BLaER1 treated with 17β-estradiol and CSF1 and Interleukin-3, amounts not matched to agents 10 nM and 100 nM (cell line): ENCODE measurements around the gene MAP2.
A peak's percentile ranks its signal among the peaks of the same experiment; 100 is the strongest.
"Not testable (repeated sequence)": the region's sequence is repeated elsewhere in the genome, so short reads cannot be mapped to it uniquely, and the experiment has no call there.

Experiments
- H3K27ac ChIP-seq, 11 experiments: shearing (Covaris generic); formaldehyde crosslinking; 2 replicates each; pipeline ENCODE4 v1.8.1; 2022
- H3K27me3 ChIP-seq, 11 experiments: shearing (Covaris generic); formaldehyde crosslinking; 2 replicates each; pipeline ENCODE4 v1.8.1; 2022
- H3K36me3 ChIP-seq, 11 experiments: shearing (Covaris generic); formaldehyde crosslinking; 2 replicates each; pipeline ENCODE4 v1.8.1; 2022
- H3K4me1 ChIP-seq, 10 experiments: shearing (Covaris generic); formaldehyde crosslinking; 2 replicates each; pipeline ENCODE4 v1.8.1; 2022
- H3K4me2 ChIP-seq, 11 experiments: shearing (Covaris generic); formaldehyde crosslinking; 2 replicates each; pipeline ENCODE4 v1.8.1; 2022
- H3K4me3 ChIP-seq, 10 experiments: shearing (Covaris generic); formaldehyde crosslinking; 2 replicates each; pipeline ENCODE4 v1.8.1; 2022
- H3K9ac ChIP-seq, 11 experiments: shearing (Covaris generic); formaldehyde crosslinking; 2 replicates each; pipeline ENCODE4 v1.8.1; 2022
- H3K9me3 ChIP-seq, 11 experiments: shearing (Covaris generic); formaldehyde crosslinking; replicated peaks in 1 of 11; 2 replicates each; pipeline ENCODE4 v1.8.1; 2022
- H4K20me1 ChIP-seq, 11 experiments: shearing (Covaris generic); formaldehyde crosslinking; 2 replicates each; pipeline ENCODE4 v1.8.1; 2022
- Cebpa-rat ChIP-seq, 11 experiments: shearing (Covaris generic); IDR thresholded peaks; 2 replicates each; pipeline ENCODE4 v1.8.1; 2022

MAP2 gene

DNA sequence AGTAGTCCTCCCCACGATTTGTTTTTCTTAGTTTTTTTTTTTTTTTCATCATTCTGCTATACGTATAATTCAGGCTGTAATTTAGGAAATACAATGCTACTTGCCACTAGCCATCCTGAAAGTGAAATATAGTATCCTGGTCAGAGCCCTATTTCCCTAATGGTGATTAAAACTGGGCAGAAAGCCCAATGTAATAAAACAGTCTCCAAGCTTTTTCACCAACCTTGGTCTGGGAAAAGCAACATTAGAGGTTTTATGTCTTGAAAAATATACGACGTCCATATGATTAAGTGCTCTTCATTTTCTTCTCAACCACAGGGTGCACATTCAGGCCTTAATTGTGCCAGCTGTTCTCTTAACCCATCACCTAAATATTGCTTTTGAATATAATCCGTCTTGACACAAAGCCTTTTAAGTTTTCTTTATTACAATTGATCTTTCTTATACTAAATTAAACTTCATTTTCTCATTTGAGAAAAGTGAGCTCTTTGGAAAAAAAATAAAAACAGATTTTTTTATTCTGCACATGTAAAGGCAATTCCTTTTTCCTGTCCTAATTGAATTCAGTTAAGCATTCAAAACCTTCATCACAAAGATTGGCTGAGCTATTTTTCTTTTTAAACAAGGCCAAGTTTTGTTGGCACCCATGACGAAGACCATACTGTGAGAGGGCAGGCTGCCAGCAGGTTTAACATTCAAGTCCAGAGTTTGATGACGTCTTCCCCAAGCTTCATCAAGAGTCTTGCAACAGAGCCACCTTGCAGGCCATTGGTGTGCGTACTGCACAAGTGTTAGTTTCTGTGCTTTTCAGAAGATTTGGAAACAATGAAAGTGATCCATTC is 52.7 kb downstream of the MAP2 start:
- no peak overlapping the region for H3K4me3 ChIP-seq
- H3K4me1 ChIP-seq: peaks cover 19 to 31% (median 24%) of the 10 kb centered on the region in 10 experiments
- H3K9ac ChIP-seq: no peak overlapping the region
- H3K27ac ChIP-seq: no peak overlapping the region
- no peak for TF ChIP-seq Cebpa-rat (IDR thresholded peaks at IDR 0.05)
- H3K27me3 ChIP-seq: no peaks in the 10 kb centered on the region
- H3K36me3 ChIP-seq: no peaks in the 10 kb centered on the region
- no peaks in the 10 kb centered on the region for H3K9me3 ChIP-seq
- no peak overlapping the region for H3K4me2 ChIP-seq
- no peaks in the 10 kb centered on the region for H4K20me1 ChIP-seq

DNA sequence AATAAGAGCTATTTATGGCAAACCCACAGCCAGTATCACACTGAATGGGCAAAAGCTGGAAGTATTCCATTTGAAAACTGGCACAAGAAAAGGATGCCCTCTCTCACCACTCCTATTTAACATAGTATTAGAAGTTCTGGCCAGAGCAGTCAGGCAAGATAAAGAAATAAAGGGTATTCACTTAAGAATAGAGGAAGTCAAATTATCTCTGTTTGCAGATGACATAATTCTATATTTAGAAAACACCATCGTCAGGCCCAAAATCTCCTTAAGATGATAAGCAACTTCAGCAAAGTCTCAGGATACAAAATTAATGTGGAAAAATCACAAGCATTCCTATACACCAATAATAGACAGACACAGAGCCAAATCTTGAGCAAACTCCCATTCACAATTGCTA is 68.4 kb downstream of the MAP2 start:
- Histone ChIP-seq H3K4me2 (peak overlapping the region in 2 of 11 experiments; percentile 27 to 38; a peak in 4 of 22 replicates), H3K4me1 (peaks cover 0 to 28% (median 0%) of the 10 kb centered on the region in 10 experiments; a peak in 8 of 20 replicates), H3K9me3 (peaks cover 22 to 46% (median 32%) of the 10 kb centered on the region in 11 experiments; a peak in 21 of 22 replicates)
- H3K4me3 ChIP-seq, H3K9ac ChIP-seq, H3K36me3 ChIP-seq, H4K20me1 ChIP-seq, H3K27me3 ChIP-seq, H3K27ac ChIP-seq: not testable (repeated sequence)

DNA sequence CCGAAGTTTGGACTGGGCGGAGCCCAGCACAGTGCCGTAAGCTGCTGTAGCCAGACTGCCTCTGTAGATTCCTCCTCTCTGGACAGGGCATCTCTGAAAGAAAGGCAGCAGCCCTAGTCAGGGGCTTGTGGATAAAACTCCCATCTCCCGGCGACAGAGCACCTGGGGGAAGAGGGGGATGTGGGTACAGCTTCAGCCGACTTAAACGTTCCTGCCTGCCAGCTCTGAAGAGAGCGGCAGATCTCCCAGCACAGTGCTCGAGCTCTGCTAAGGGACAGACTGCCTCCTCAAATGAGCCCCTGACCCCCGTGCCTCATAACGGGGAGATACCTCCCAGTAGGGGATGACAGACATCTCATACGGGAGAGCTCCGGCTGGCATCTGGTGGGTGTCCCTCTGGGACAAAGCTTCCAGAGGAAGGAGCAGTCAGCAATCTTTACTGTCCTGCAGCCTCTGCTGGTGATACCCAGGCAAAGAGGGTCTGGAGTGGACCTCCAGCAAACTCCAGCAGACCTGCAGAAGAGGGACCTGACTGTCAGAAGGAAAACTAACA is 71.3 kb downstream of the MAP2 start:
- H3K4me2 ChIP-seq, H3K27me3 ChIP-seq, H3K36me3 ChIP-seq, H3K9ac ChIP-seq, H4K20me1 ChIP-seq, H3K4me3 ChIP-seq: not testable (repeated sequence)
- H3K27ac ChIP-seq: 0 out of 22 replicates have a peak overlapping the region, but pooled peaks of 2 of the 11 experiments have one; percentile 21 to 30
- H3K4me1 ChIP-seq: peaks cover 0 to 34% (median 0%) of the 10 kb centered on the region in 10 experiments; a peak in 8 of 20 replicates
- peaks cover 12 to 42% (median 21%) of the 10 kb centered on the region in 11 experiments; a peak in 21 of 22 replicates for H3K9me3 ChIP-seq

DNA sequence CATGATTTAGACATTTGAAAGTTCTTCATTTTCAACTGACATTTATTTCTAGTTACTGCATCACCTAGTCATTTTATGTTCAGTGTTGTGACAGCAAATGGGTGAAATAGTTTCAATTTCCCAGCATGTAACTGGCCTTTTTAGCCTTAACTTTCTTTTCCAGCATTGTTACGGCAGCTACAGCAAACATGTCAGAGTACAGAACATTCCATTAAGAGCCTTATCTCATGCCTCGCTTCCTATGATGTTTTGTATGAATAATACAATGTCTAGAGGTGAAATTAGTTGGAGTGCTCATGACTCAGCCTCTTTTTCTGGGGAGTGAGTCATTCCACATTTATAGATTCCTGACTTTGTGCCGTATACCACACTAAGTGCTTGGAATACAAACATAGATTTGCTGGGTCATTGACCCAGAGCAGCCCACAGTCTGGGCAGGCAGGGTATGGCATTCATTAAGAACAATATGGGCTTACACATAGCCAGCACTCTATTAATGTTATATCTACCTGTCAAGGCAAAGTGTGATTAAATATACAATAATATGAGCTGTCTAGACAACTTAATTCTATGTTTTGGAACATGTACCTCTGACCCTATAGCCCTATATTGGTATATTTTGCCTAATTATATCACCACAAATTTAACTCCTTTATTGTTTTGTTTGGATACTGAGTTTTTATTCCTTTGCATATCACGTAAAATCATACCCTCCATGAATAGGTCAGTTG is 72.2 kb downstream of the MAP2 start:
- Histone ChIP-seq H3K9ac (no peak overlapping the region), H3K36me3 (peaks cover 0 to 5% (median 0%) of the 10 kb centered on the region in 11 experiments; a peak in 1 of 22 replicates), H4K20me1 (no peaks in the 10 kb centered on the region), H3K4me3 (no peak overlapping the region), H3K4me2 (peak overlapping the region in 4 of 11 experiments; percentile 21 to 59 (median 54); a peak in 7 of 22 replicates), H3K9me3 (peaks cover 5 to 33% (median 14%) of the 10 kb centered on the region in 11 experiments; a peak in 19 of 22 replicates), H3K27me3 (no peaks in the 10 kb centered on the region), H3K4me1 (peaks cover 0 to 34% (median 0%) of the 10 kb centered on the region in 10 experiments; a peak in 8 of 20 replicates), H3K27ac (peak overlapping the region in 2 of 11 experiments; percentile 21 to 30; a peak in 3 of 22 replicates)
- TF ChIP-seq Cebpa-rat (IDR thresholded peaks at IDR 0.05): no peak

DNA sequence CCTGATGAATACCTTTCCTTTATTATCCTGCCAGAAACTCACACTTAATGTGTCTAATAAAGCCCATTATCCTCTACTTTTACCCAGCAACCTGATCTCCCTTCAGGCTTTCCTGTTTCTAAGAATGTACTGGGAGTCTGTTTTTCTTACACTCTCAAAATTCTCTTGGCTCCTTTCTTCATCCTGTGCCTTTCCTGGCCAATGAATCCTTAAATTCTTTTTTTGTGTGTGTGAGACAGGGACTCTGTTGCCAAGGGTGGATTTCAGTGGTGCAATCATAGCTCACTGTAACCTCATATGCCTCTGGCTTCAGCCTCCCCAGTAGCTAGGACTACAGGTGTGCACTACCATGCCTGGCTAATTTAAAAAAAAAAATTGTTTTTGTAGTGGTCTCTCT is 72.7 kb downstream of the MAP2 start:
- Histone ChIP-seq H3K9ac (no peak overlapping the region), H3K4me1 (peaks cover 0 to 34% (median 0%) of the 10 kb centered on the region in 10 experiments; a peak in 8 of 20 replicates), H3K4me2 (peak overlapping the region in 4 of 11 experiments; percentile 21 to 59 (median 54); a peak in 6 of 22 replicates), H3K27me3 (no peaks in the 10 kb centered on the region), H3K36me3 (peaks cover 0 to 5% (median 0%) of the 10 kb centered on the region in 11 experiments; a peak in 1 of 22 replicates), H4K20me1 (no peaks in the 10 kb centered on the region), H3K4me3 (no peak overlapping the region), H3K27ac (peak overlapping the region in 1 of 11 experiments; percentile 30; a peak in 2 of 22 replicates), H3K9me3 (peaks cover 4 to 32% (median 14%) of the 10 kb centered on the region in 11 experiments; a peak in 17 of 22 replicates)
- TF ChIP-seq Cebpa-rat (IDR thresholded peaks at IDR 0.05): no peak

DNA sequence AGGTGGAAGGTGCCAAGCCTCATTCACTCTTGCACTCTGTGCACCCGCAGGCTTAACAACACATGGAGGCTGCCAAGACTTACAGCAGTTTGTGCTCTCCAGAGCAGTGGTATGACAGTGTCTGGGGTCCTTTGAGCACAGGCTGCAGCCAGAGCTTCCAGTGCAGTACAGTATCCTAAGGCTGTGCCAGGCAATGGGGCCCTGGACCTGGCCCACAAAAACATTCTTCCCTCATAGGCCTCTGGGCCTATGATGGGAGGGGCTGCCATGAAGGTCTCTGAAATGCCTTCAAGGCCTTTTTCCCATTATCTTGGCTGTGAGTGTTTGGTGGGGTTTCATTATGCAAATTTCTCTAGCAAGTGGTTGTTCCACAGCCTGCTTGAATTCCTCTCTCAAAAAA is 74.8 kb downstream of the MAP2 start:
- Histone ChIP-seq H3K36me3 (peaks cover 0 to 5% (median 0%) of the 10 kb centered on the region in 11 experiments; a peak in 1 of 22 replicates), H3K27me3 (no peaks in the 10 kb centered on the region), H3K27ac (no peak overlapping the region), H3K9ac (no peak overlapping the region), H4K20me1 (no peaks in the 10 kb centered on the region), H3K4me2 (no peak overlapping the region), H3K4me3 (no peak overlapping the region), H3K9me3 (peaks cover 4 to 32% (median 12%) of the 10 kb centered on the region in 11 experiments; a peak in 17 of 22 replicates), H3K4me1 (peaks cover 0 to 24% (median 0%) of the 10 kb centered on the region in 10 experiments; a peak in 8 of 20 replicates)
- TF ChIP-seq Cebpa-rat (IDR thresholded peaks at IDR 0.05): no peak

DNA sequence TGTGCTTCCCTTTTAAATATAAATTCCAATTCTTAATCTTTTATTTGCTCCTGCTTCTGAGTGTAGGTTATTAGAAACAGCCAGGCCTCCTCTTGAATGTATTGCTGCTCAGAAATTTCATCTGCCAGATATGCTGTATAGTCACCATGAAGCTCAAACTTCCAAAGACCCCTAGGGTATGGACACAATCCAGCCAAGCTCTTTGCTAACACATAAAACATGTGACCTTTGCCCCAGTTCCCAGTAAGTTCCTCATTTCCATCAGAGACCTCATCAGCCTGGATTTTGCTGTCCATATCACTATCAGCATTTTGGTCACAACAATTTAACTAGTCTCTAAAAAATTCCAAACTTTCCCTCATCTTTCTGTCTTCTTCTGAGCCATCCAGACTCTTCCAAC is 75.2 kb downstream of the MAP2 start:
- peak overlapping the region in 2 of 11 experiments; percentile 13 to 19; a peak in 1 of 22 replicates for H3K4me2 ChIP-seq
- no peak for TF ChIP-seq Cebpa-rat (IDR thresholded peaks at IDR 0.05)
- peaks cover under 1 to 27% (median 11%) of the 10 kb centered on the region in 11 experiments; a peak in 17 of 22 replicates for H3K9me3 ChIP-seq
- no peaks in the 10 kb centered on the region for H3K27me3 ChIP-seq
- peaks cover 0 to 24% (median 0%) of the 10 kb centered on the region in 10 experiments; a peak in 8 of 20 replicates for H3K4me1 ChIP-seq
- peaks cover 0 to 5% (median 0%) of the 10 kb centered on the region in 11 experiments; a peak in 1 of 22 replicates for H3K36me3 ChIP-seq
- H4K20me1 ChIP-seq: no peaks in the 10 kb centered on the region
- no peak overlapping the region for H3K4me3 ChIP-seq
- no peak overlapping the region for H3K9ac ChIP-seq
- no peak overlapping the region for H3K27ac ChIP-seq

DNA sequence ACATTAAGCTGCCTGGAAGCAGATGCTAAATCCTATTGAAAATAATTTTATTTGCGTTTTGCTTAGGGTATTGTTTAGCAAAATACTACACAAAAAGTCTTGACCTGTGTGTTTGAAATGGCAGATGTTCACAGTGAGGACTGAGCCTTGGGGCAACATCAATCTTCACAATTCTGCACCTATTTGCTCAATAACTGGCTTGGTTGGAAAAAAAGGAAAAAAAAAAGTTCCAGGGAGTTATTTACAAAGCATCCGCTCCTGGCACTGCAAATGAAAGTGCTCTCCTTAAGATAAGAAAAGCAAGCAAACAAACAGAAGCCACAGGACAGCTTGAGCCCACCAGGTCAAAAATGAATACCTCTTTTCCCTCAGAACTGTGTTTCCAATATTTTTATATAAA is 77.7 kb downstream of the MAP2 start:
- H4K20me1 ChIP-seq: no peaks in the 10 kb centered on the region
- H3K36me3 ChIP-seq: peaks cover 0 to 5% (median 0%) of the 10 kb centered on the region in 11 experiments; a peak in 1 of 22 replicates
- peaks cover 0 to 24% (median 11%) of the 10 kb centered on the region in 11 experiments; a peak in 17 of 22 replicates for H3K9me3 ChIP-seq
- peaks cover 0 to 12% (median 0%) of the 10 kb centered on the region in 10 experiments; a peak in 6 of 20 replicates for H3K4me1 ChIP-seq
- no peaks in the 10 kb centered on the region for H3K27me3 ChIP-seq
- no peak overlapping the region for H3K9ac ChIP-seq
- H3K4me2 ChIP-seq: no peak overlapping the region
- H3K4me3 ChIP-seq: no peak overlapping the region
- no peak for TF ChIP-seq Cebpa-rat (IDR thresholded peaks at IDR 0.05)
- no peak overlapping the region for H3K27ac ChIP-seq
